Stimulated activated CD4-positive, alpha-beta T cell treated with anti-CD3 and anti-CD28 coated beads, Interleukin-15, amount 100 ng/mL, for 1 hour (primary cell): ENCODE measurements around the gene CLCA2.

Experiments used
- DNase-seq, 2 donors: peaks; one replicate each; pipeline ENCODE4 v3.0.0-alpha.2; 2020; ENCODE audit warnings: low read depth in 1 of 2, low spot score in 1 of 2

The CLCA2 gene

GRCh38 chr1:86423873-86424272 lies at the start of gene CLCA2:
TSS of gene CLCA2 (plus strand) at chr1:86424171. CDS start at chr1:86424248, 77 bp downstream.
- DNase-seq, result no peak

GRCh38 chr1:86375688-86376087 lies 48.3 kb upstream of the CLCA2 start:
- no peak for DNase-seq

GRCh38 chr1:86377341-86377740 lies 46.6 kb upstream of the CLCA2 start:
- DNase-seq, result no peak

GRCh38 chr1:86378813-86379212 lies 45.2 kb upstream of the CLCA2 start:
- DNase-seq, result no peak

GRCh38 chr1:86380257-86380861 lies 43.6 kb upstream of the CLCA2 start:
- no peak for DNase-seq

- DNase-seq, result no peak
Observed at GRCh38 chr1:86381223-86381622, 42.7 kb upstream of the CLCA2 start.

- DNase-seq, result no peak
Observed at GRCh38 chr1:86382878-86383277, 41.1 kb upstream of the CLCA2 start.

- no peak for DNase-seq
Observed at GRCh38 chr1:86387916-86388627, 35.9 kb upstream of the CLCA2 start.

GRCh38 chr1:86388777-86389176 lies 35.2 kb upstream of the CLCA2 start:
- DNase-seq, result no peak

- DNase-seq, result no peak
Observed at GRCh38 chr1:86389307-86389706, 34.7 kb upstream of the CLCA2 start.

- no peak for DNase-seq
Observed at GRCh38 chr1:86394416-86394815, 29.6 kb upstream of the CLCA2 start.

- DNase-seq, result peak; percentile 75 to 78
Observed at GRCh38 chr1:86395751-86396497, 28.0 kb upstream of the CLCA2 start, which contains the start of gene ODF2L. TSS of gene ODF2L (minus strand) at chr1:86396323. CDS start at chr1:86387027, 9,296 bp downstream.

GRCh38 chr1:86396498-86396890 lies 27.5 kb upstream of the CLCA2 start:
- no peak for DNase-seq

- no peak for DNase-seq
Observed at GRCh38 chr1:86409416-86410021, 14.5 kb upstream of the CLCA2 start.

- DNase-seq, result no peak
Observed at GRCh38 chr1:86410879-86411278, 13.1 kb upstream of the CLCA2 start.

- DNase-seq, result no peak
Observed at GRCh38 chr1:86416343-86416742, 7.6 kb upstream of the CLCA2 start.

GRCh38 chr1:86419277-86419903 lies 4.6 kb upstream of the CLCA2 start:
- no peak for DNase-seq

- no peak for DNase-seq
Observed at GRCh38 chr1:86421601-86422280, 2.2 kb upstream of the CLCA2 start.

GRCh38 chr1:86423473-86423872 lies 498 bp upstream of the CLCA2 start:
- no peak for DNase-seq

- DNase-seq, result no peak
Observed at GRCh38 chr1:86429122-86429725, 5.3 kb downstream of the CLCA2 start.
